ENCODE results near the gene SDK1. TPM values are rescaled to one million over a fixed set of nuclear protein-coding genes. Genes with fewer than 3 reads are reported as not detected.

SDK1 gene, protein sequence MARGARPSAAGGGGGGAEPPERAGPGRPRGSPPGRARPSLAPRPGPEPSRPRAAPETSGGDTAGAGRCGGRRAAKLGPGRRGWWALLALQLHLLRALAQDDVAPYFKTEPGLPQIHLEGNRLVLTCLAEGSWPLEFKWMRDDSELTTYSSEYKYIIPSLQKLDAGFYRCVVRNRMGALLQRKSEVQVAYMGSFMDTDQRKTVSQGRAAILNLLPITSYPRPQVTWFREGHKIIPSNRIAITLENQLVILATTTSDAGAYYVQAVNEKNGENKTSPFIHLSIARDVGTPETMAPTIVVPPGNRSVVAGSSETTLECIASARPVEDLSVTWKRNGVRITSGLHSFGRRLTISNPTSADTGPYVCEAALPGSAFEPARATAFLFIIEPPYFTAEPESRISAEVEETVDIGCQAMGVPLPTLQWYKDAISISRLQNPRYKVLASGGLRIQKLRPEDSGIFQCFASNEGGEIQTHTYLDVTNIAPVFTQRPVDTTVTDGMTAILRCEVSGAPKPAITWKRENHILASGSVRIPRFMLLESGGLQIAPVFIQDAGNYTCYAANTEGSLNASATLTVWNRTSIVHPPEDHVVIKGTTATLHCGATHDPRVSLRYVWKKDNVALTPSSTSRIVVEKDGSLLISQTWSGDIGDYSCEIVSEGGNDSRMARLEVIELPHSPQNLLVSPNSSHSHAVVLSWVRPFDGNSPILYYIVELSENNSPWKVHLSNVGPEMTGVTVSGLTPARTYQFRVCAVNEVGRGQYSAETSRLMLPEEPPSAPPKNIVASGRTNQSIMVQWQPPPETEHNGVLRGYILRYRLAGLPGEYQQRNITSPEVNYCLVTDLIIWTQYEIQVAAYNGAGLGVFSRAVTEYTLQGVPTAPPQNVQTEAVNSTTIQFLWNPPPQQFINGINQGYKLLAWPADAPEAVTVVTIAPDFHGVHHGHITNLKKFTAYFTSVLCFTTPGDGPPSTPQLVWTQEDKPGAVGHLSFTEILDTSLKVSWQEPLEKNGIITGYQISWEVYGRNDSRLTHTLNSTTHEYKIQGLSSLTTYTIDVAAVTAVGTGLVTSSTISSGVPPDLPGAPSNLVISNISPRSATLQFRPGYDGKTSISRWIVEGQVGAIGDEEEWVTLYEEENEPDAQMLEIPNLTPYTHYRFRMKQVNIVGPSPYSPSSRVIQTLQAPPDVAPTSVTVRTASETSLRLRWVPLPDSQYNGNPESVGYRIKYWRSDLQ (N-terminal part only)
- 1.8 and 2.5 TPM in 2 replicates for total RNA-seq (2014; rRNA removed; shearing (Covaris generic))

DNA sequence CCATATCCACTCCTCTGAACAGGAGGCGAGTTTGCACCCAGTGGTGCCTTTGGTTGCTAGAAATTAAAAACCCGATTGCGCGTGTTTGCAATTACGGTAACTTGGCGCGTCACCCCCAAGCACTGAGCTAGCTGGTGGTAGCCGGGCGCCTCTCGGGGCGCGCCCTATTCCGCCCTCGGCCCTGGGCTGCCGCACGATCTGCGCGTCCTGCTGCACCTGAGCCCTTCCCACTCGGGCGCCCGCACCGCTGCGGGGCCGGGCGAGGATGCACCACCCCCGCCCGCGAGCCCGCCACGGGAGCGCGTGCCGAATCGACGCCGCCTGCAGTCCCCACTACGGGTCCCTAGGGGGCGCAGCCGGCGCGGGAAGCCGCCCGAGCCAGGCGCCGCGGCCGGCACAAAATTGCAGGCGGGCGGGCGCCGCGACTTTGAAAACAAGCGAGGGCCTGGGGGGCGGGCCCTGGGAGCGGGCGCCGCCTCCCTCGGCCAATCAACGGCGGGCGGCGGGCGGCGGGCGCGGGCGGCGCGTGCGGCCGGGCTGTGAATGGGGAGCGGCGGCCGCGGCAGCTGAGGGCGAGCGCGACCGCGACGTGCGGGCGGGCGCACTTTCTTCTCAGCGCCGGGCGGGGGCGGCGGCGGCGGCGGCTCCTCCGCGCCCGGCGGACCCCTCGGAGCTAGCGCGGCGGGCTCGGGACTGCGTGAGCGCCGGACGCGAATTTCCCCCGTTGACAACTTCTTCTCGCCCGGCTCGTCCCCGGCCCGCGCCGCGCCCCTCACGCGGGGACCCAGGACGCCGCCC is at the start of gene SDK1:
Gene SDK1, plus strand, starts transcription at position 602 of the 798 bp plus-strand sequence. CDS start 335 bp downstream, outside the sequence.
- peak; percentile 79 for DNase-seq (ENCODE audit: low spot score)

DNA sequence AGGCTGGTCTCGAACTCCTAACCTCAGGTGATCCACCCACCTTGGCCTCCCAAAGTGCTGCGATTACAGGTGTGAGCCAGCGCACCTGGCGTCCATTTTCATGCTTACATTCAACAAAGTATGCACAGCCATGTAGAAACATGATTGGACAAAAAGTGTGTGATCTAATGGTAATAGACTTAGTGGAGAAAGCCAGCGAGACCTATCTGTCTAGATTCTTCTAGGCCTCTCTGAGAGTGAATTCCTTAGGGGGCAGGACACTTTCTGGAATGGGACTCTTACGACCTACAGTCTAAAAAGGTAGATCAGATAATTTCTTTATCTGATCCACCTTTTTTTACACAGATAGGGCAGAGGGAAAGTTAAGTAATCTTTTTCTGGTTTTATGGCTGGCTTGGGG is 46.3 kb upstream of the SDK1 start:
- DNase-seq (ENCODE audit: low spot score), result no peak

DNA sequence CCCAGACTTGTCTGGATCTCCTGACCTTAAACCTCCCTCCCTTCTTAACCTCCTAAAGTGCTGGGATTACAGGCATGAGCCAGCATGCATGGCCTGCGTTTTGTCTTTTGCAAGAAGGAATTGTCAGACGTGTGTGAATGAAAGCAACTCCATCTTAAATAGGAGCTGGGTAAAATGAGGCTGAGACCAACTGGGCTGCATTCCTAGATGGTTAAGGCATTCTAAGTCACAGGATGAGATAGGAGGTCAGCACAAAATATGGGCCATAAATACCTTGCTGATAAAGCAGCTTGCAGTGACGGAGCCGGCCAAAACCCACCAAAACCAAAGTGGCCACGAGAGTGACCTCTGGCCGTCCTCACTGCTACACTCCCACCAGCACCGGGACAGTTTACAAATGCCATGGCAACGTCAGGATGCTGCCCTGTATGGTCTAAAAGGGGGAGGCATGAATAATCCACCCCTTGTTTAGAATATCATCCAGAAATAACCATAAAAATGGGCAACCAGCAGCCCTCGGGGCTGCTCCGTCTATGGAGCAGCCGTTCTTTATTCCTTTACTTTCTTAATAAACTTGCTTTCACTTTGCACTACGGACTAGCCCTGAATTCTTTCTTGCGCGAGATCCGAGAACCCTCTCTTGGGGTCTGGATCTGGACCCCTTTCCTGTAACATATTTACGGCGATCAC is 41.2 kb upstream of the SDK1 start:
- DNase-seq (ENCODE audit: low spot score), result peak; percentile 28

DNA sequence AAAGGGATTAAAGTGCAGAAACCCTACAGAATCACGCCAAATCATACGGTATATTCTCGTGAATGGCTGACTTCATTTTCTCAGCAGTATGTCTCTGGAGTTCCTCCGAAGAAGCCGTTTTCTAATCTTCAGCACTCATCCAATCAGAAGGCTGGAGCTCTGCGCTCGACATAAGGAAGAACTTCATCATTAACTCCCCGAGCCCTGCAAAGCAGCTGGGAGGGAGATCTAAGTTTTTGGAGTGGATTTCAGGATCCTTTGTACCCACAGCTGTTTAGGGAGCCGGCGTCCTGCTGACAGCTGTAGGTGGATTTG is 40.7 kb upstream of the SDK1 start:
- peak; percentile 62 for DNase-seq (ENCODE audit: low spot score)

DNA sequence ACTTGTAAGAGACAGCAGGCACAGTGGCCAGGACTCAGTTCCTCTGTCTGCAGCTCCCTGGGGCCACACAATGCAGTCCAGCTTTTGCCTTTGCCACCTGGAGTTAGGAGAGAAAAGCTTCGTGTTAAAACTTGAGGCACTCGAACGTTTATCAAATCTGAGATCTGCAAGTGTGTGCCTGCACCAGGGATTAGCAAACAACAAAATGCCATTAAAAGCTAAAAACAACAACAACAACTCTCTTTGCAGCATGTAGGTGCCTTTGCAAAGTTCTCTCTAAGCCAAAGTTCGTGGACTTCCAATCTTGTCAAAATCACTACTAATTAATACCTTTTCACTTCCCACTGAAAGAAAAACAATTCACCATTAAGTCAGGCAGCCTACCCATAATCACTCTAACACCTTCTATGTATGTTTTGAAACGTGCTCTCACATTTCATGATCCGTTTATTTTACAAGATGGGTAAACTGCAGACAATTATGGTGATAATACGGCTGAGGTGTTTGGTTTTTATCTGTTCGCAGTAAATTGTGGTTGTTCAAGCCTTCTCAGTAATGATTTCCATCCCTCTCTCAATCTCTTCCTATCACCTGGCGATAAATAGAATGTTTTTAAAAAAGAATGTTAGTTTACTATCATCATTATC is 36.2 kb upstream of the SDK1 start:
- DNase-seq (ENCODE audit: low spot score), result no peak

DNA sequence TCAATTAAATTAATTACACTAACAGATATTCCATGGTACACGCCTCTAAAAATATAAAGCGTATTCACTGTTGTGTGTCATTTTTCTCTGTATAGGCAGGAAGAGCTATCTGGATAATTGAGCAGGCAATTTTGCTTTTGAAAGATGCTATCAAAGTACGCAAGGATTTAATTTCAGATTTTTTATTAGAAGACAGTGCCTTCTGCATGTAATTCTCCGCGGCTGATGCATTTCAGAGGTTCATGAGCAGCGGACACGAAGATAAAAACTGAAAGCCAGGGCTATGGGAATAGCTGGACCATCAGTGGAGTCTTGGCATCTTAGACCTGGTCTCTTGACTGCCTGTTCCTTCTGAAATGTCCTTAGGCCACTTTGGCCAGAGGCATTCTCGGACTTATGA is 35.7 kb upstream of the SDK1 start:
- no peak for DNase-seq (ENCODE audit: low spot score)

DNA sequence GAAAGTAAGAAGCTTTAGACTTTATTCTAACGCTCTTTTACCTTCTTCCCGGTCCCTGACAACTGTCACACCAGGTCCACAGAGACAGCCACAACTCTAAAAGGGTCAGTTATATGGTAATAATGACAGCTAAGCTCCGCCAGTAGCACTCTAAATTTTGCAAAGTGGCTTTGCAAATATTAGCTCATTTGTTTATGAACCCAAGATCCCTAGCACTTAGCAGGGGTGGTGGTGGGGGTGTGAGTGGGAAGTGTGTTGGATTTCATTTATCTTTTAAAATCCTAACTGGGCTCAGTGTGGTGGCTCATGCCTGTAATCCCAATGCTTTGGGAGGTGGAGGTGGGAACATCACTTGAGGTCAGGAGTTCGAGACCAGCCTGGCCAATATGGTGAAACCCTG is 34.8 kb upstream of the SDK1 start:
- DNase-seq (ENCODE audit: low spot score), result no peak

DNA sequence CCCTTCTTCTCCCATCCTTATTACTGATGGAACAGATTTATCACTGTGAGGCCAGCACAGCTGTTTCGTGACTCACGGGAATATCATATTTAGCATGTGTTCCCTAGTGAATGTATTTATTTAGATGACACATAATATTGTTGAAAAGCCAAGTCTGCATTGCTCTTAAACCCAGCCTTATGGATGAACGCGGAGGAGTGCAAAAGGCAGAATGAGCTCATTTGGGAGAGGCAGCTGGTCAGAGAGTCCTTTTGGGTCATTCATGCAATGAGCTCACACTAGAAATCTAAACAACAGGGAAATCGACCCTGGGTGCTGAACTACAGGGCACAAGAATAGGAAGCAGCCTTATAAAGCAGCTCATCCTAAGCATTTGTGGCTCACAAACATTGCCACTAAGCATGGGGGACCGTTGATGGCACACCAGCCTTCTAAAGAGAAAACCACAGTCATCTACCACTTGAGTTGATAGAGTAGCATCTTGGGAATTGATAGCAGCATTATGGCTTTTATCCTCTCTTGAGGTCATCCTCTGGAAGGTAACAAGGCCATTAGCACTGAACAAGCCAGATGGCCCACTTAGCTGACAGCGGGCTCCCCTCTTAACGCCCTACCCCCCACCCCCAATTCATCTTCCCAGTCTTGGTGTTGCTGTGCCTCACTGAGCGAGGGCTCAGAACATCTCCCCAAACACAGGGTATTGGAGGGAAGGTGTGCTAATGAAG is 32.9 kb upstream of the SDK1 start:
- DNase-seq (ENCODE audit: low spot score), result peak; percentile 95

DNA sequence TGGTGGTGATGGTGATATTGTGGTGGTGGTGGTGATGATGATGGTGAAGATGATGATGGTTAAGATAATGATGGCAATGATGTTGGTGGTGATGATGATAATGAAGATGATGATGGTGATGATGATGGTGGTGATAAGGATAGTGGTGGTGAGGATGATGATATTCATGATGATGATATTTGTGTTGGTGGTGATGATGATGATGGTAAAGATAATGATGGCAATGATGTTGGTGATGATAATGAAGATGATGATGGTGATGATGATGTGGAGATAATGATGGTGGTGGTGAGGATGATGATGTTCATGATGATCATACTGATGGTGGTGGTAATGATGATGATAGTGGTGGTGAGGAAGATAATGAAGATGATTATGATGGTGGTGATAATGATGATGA is 30.7 kb upstream of the SDK1 start:
- DNase-seq (ENCODE audit: low spot score), result no peak

DNA sequence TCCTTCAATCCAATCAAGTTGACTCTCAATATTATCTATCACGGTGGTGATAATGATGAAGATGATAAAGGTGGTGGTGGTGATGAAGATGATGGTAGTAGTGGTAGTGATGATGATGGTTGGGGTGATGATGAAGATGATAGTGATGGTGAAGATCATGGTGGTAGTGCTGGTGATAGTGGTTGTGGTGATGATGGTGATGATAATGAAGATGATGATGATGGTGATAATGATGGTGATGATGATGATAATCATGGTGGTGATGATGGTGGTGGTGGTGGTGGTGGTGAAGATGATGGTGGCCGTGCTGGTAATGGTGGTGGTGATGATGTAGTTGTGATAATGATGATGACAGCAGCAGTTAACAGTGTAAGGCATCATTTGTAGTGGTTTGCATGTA is 29.8 kb upstream of the SDK1 start:
- no peak for DNase-seq (ENCODE audit: low spot score)

DNA sequence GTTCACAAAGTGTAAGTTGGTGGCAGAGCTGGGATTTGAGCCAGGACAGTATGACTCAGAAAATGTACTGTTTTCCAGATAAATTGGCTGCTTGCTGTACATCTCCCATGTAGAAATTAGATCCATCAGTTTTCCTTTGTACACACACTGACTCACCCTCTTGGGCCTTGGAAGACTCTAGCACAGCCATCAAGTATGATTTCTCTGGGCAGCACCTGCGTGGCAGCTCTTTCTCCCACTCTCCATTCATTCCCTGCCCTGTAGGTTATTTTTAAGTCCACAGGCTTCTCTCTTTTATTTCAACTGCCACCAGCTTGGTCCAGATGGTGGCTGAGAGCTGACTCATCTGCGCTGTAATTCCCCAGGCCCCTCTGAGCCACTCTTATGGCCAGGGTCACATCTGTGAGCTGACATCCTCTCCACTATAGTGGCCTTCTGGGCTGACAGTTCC is 28.3 kb upstream of the SDK1 start:
- peak; percentile 98 for DNase-seq (ENCODE audit: low spot score)

DNA sequence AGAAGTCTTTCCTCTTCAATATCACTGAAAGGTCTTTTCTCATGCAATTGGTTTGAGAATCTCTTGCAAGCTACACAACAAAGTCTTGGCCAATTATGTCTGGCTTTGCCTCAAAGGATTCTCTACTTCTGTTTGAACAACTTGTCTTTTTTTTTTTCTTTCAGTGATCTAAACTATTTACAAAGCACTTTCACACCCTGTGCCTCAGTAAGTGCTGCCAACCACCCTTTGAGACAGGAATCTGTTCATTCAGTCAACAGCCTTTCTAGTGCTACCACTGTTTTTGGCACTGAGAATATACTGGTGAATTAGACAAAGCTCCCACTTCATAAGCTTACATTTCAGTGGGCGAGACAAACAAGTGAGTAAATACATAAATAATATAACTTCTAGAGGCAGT is 26.9 kb upstream of the SDK1 start:
- no peak for DNase-seq (ENCODE audit: low spot score)

DNA sequence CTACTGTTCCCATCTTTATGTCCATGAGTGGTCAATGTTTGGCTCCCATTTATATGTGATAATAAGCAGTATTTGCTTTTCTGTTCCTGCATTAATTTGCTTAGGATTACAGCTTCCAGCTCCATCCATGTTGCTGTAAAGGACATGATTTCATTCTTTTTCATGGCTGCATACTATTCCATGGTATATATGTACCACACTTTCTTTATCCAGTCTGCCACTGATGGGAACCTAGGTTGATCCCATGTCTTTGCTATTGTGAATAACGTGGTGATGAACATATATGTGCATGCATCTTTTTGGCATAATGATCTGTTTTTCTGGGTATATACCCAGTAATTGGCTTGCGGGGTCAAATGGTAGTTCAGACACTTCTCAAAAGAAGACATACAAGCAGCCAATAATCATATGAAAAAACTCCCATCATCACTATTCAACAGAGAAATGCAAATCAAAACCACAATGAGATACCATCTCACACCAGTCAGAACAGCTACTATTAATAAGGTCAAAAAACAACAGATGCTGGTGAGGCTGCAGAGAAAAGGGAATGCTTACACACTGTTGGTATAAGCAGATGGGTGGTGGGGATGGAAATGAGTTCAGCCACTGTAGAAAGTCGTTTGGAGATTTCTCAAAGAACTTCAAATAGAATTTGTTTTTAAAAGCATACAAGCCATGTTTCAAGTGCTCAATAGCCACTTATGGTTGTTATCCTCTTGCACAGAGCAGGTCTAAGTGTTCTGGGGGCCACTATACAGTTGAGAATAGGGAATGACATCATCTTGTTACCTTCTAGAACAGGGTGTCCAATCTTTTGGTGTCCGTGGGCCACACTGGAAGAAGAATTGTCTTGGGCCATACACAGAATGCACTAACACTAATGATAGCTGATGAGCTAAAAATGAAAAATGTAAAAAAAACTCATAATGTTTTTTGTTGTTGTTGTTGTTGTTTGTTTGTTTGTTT is 23.2 kb upstream of the SDK1 start:
- no peak for DNase-seq (ENCODE audit: low spot score)

DNA sequence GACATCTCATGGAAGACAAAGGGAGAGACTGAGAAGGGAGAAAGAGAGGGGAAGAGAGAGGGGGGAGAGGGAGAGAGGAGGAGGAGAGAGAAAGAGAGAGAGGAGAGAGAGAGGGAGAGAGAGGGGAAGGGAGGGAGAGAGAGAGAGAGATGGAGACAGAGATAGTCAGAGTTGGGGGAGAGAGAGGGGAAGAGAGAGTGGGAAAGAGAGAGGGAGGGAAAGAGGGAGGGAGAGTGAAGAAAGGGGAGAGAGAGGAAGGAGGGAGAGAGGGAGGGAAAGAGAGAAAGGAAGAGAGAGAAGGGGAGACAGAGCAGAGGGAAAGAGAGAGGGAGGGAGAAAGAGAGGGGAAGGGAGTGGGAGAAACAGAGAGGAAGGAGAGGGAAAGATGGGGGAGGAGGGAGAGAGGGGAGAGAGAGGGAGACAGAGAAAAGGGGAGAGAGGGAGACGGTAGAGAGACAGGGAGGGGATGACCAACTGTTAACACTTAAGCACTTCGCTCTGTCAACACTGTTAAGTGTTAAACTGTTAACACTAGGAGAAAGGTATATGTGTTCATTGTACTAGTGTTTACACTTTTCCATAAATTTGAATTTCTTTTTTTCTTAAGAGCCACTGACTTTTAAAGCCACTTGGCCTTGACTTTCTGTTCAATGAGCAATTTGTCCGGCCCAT is 21.8 kb upstream of the SDK1 start:
- no peak for DNase-seq (ENCODE audit: low spot score)

DNA sequence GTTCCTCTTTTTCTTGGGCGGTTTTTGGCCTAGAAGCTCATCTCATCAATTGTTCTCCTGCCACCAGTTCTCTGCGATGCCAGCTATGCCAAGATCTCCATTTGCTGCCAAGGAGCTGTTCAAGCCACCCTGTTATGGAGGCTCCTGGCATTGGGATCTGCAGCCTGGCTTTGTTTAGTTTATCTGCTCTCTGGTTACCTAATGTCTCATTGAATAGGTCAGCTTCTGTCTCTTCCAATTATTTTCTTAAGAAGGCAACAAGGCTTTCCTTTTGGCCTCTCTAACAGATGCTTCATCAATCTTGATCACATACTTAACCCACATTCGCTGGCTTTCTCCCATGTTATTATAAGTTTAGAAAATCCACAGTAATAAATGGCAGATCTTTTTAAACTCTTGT is 20.6 kb upstream of the SDK1 start:
- no peak for DNase-seq (ENCODE audit: low spot score)

DNA sequence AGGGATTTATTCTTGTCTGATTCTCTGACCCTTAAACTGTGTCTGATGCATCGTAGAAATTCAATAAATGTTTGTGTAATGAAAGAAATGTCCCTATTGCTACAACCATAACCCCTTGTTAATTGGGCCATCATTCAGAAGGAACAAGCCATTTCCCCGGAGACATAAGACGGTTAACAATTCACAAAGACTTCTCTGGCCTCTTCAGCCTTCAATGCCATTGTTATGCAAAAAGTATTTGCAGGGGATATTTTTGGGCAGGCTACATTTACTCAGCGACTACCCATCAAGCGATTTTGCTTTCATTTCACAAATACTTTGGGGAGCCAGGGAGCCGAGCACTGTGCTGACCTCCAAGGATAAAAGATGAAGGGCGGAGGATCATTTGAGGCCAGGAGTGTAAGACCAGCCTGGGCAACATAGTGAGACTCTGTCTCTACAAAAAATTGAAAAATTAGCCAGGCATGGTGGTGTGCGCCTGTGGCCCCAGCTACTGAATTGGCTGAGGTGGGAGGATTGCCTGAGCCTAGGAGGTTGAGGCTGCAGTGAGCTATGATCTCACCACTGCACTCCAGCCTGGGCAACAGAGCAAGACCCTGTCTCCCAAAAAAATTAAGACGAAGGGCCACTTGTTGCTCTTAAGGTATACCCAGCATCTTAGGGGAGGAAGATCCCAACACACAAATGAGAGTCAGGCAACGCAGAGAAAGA is 20.0 kb upstream of the SDK1 start:
- no peak for DNase-seq (ENCODE audit: low spot score)

DNA sequence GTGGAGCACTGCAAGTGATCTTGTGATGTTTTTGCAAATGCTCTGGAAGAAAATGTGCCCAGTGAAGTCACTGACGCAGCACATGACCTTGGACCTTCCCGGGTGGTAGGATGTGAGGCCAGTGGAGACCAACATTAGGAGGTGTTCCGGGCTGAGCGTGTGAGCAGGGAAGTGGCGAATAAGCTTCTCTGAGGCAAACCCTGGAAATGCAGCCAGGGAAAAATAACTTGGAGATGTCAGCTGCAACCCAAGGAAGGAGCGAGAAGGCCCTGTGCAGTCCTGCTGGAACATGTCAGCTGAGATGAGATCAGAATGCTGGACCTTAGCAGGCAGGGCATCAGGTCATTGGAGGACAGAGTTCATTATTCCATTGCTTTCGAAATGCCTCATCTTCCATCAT is 18.6 kb upstream of the SDK1 start:
- no peak for DNase-seq (ENCODE audit: low spot score)
